Smooth muscle cell (in vitro differentiated cells): ENCODE results near the gene PAPOLA. TPM values are rescaled to one million over a fixed set of nuclear protein-coding genes. Genes with fewer than 3 reads are reported as not detected.

Experiments used
- DNase-seq: peaks from one replicate; lab custom pipeline; 2025; ENCODE audit not compliant: unreplicated experiment; lab: John Stamatoyannopoulos, UW
- H2AFZ ChIP-seq: fragments of 200-600 bp; sonication (generic); 2 replicates; pipeline ENCODE4 v1.6.0; 2016; ENCODE audit warnings: antibody characterized with exemption, low read depth, mild to moderate bottlenecking
- H3F3A ChIP-seq: fragments of 200-600 bp; sonication (generic); 2 replicates; pipeline ENCODE4 v1.6.0; 2017; ENCODE audit warnings: antibody characterized with exemption, low read depth
- H3K27ac ChIP-seq: fragments of 200-600 bp; sonication (generic); 2 replicates; pipeline ENCODE4 v1.5.1; 2016; ENCODE audit warnings: low read depth, mild to moderate bottlenecking
- H3K27me3 ChIP-seq: fragments of 200-600 bp; sonication (generic); 2 replicates; pipeline ENCODE4 v1.6.1; 2016; ENCODE audit warnings: low read depth, mild to moderate bottlenecking
- H3K36me3 ChIP-seq: fragments of 200-600 bp; sonication (generic); 2 replicates; pipeline ENCODE4 v1.5.1; 2016; ENCODE audit warnings: low read depth
- H3K4me1 ChIP-seq: fragments of 200-600 bp; sonication (generic); 2 replicates; pipeline ENCODE4 v1.5.1; 2016; ENCODE audit warnings: low read depth
- H3K4me2 ChIP-seq: fragments of 200-600 bp; sonication (generic); 2 replicates; pipeline ENCODE4 v1.6.0; 2016; ENCODE audit warnings: mild to moderate bottlenecking
- H3K4me3 ChIP-seq: fragments of 200-600 bp; sonication (generic); 2 replicates; pipeline ENCODE4 v1.5.1; 2016; ENCODE audit warnings: mild to moderate bottlenecking
- H3K79me2 ChIP-seq: fragments of 200-600 bp; sonication (generic); 2 replicates; pipeline ENCODE4 v1.6.0; 2016; ENCODE audit warnings: low read depth, mild to moderate bottlenecking
- H3K9ac ChIP-seq: fragments of 200-600 bp; sonication (generic); 2 replicates; pipeline ENCODE4 v1.6.0; 2016; ENCODE audit warnings: low read depth
- H3K9me3 ChIP-seq: fragments of 200-600 bp; sonication (generic); replicated peaks from 2 replicates; pipeline ENCODE4 v1.5.1; 2016; ENCODE audit warnings: low read depth
- H4K20me1 ChIP-seq: fragments of 200-600 bp; sonication (generic); 2 replicates; pipeline ENCODE4 v1.6.0; 2016; ENCODE audit warnings: low read depth
- CTCF ChIP-seq: fragments of 200-600 bp; sonication (generic); IDR thresholded peaks from 2 replicates; pipeline ENCODE4 v1.5.1; 2017; ENCODE audit warnings: borderline replicate concordance, mild to moderate bottlenecking, antibody characterized with exemption; ENCODE audit not compliant: insufficient read depth, poor library complexity, severe bottlenecking
- WGBS: methylation state at CpG from one replicate; pipeline ENCODE4 v1.1.7; 2016; ENCODE audit warnings: low lambda C conversion rate; 5-methylcytosine and 5-hydroxymethylcytosine counted together
- polyA plus RNA-seq: library from polyadenylated mRNA; unstranded; fragments of >200 nt; fragmentation: Nextera tagmentation; extraction: Ambion mirVana; gene quantifications from 2 replicates; pipeline ENCODE4 v1.2.1, GENCODE V29; 2016
- total RNA-seq: library from RNA; depleted of rRNA; stranded (reverse); fragments of >200 nt; gene quantifications from 2 replicates; pipeline ENCODE4 v1.2.3, GENCODE V29; 2014

Gene PAPOLA
- total and polyA plus RNA-seq, 2 experiments from 2014 or later, result 109 to 137 TPM

GRCh38 chr14:96602186-96602585 is 100.0 kb downstream of the PAPOLA start:
- Histone ChIP-seq H3K79me2 (no peaks in the 10 kb centered on the region), H3K4me1 (no peaks in the 10 kb centered on the region), H3K9me3 (no peaks in the 10 kb centered on the region), H3F3A (no peaks in the 10 kb centered on the region), H3K4me3 (no peak overlapping the region), H4K20me1 (no peaks in the 10 kb centered on the region), H3K27me3 (no peaks in the 10 kb centered on the region), H3K4me2 (no peak overlapping the region), H3K36me3 (no peaks in the 10 kb centered on the region), H2AFZ (no peak overlapping the region), H3K27ac (no peak overlapping the region), H3K9ac (no peak overlapping the region)
- no peak for DNase-seq
- 93% methylated on average over 2 of the region's 2 CpGs for WGBS
- TF ChIP-seq CTCF, result no peak

GRCh38 chr14:96603350-96604255 is 101.4 kb downstream of the PAPOLA start:
- H3K36me3 ChIP-seq, result no peaks in the 10 kb centered on the region
- WGBS, result 78% methylated on average over 11 of the region's 11 CpGs
- no peaks in the 10 kb centered on the region for H3K4me1 ChIP-seq
- H3K4me3 ChIP-seq, result no peak overlapping the region
- H3K9me3 ChIP-seq, result no peaks in the 10 kb centered on the region
- no peak overlapping the region for H3K4me2 ChIP-seq
- no peaks in the 10 kb centered on the region for H3K27me3 ChIP-seq
- no peaks in the 10 kb centered on the region for H3F3A ChIP-seq
- no peak overlapping the region for H3K27ac ChIP-seq
- H3K79me2 ChIP-seq, result no peaks in the 10 kb centered on the region
- H4K20me1 ChIP-seq, result no peaks in the 10 kb centered on the region
- DNase-seq, result no peak
- TF ChIP-seq CTCF, result no peak
- no peak overlapping the region for H3K9ac ChIP-seq
- no peak overlapping the region for H2AFZ ChIP-seq

- Histone ChIP-seq H3K4me3 (no peak overlapping the region), H3K9ac (no peak overlapping the region), H3K27ac (no peak overlapping the region), H3K27me3 (peaks cover 4% of the 10 kb centered on the region), H3K9me3 (no peaks in the 10 kb centered on the region), H3K36me3 (no peaks in the 10 kb centered on the region), H3F3A (no peaks in the 10 kb centered on the region), H3K79me2 (no peaks in the 10 kb centered on the region), H4K20me1 (no peaks in the 10 kb centered on the region), H3K4me1 (no peaks in the 10 kb centered on the region), H2AFZ (no peak overlapping the region), H3K4me2 (no peak overlapping the region)
- TF ChIP-seq CTCF, result no peak
- 89% methylated on average over 16 of the region's 16 CpGs for WGBS
- DNase-seq, result no peak
Measured at GRCh38 chr14:96614481-96614881, 112.3 kb downstream of the PAPOLA start.

- Histone ChIP-seq H3K27me3 (peaks cover 4% of the 10 kb centered on the region), H3K9ac (no peak overlapping the region), H3F3A (no peaks in the 10 kb centered on the region), H3K27ac (no peak overlapping the region), H3K4me2 (no peak overlapping the region), H3K79me2 (no peaks in the 10 kb centered on the region), H4K20me1 (no peaks in the 10 kb centered on the region), H3K4me3 (no peak overlapping the region), H2AFZ (no peak overlapping the region), H3K36me3 (no peaks in the 10 kb centered on the region), H3K4me1 (no peaks in the 10 kb centered on the region), H3K9me3 (no peaks in the 10 kb centered on the region)
- TF ChIP-seq CTCF, result no peak
- 65% methylated on average over 14 of the region's 14 CpGs for WGBS
- DNase-seq, result no peak
Measured at GRCh38 chr14:96616161-96616721, 114.1 kb downstream of the PAPOLA start.
